Measurements from ENCODE around the gene OXA1L.
"Not testable (repeated sequence)": the region's sequence is repeated elsewhere in the genome, so short reads cannot be mapped to it uniquely, and the experiment has no call there.

The OXA1L gene

DNA sequence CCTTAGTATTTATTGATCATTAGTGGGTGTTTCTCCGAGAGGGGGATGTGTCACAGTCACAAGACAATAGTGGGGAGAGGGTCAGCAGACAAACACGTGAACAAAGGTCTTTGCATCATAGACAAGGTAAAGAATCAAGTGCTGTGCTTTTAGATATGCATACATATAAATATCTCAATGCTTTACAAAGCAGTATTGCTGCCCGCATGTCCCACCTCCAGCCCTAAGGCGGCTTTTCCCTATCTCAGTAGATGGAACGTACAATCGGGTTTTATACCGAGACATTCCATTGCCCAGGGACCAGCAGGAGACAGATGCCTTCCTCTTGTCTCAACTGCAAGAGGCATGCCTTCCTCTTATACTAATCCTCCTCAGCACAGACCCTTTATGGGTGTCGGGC lies 41.6 kb upstream of the OXA1L start:
- H3K18ac ChIP-seq (ENCODE audit: low read length); H3K4ac ChIP-seq (ENCODE audit: low read length); H3K4me3 ChIP-seq (ENCODE audit: low read length in 2 of 2); H2AFZ ChIP-seq (ENCODE audit: low read length); H2BK120ac ChIP-seq (ENCODE audit: low read depth, low read length); H2AK5ac ChIP-seq (ENCODE audit: low read depth, low read length); H3K14ac ChIP-seq (ENCODE audit: low read length); H3K9ac ChIP-seq (ENCODE audit: low read depth, low read length, poor library complexity); DNase-seq (ENCODE audit: low spot score); H3K36me3 ChIP-seq (replicated peaks in 1 of 2; ENCODE audit: control insufficient read depth in 2 of 2, insufficient read depth in 2 of 2, low read length in 2 of 2); H2BK12ac ChIP-seq (ENCODE audit: low read length); H4K91ac ChIP-seq (ENCODE audit: low read depth, low read length, poor library complexity); H3K27ac ChIP-seq (replicated peaks; ENCODE audit: low read length); H2BK5ac ChIP-seq (ENCODE audit: low read length); H4K8ac ChIP-seq (ENCODE audit: low read depth, low read length); H3K9me3 ChIP-seq (replicated peaks in 1 of 2; ENCODE audit: control insufficient read depth in 2 of 2, insufficient read depth in 1 of 2, low read depth in 1 of 2, low read length in 2 of 2); H3K4me1 ChIP-seq (ENCODE audit: control insufficient read depth in 2 of 2, insufficient read depth in 1 of 2, low read depth in 1 of 2, low read length in 2 of 2); H3K79me1 ChIP-seq (ENCODE audit: low read depth, low read length); H2BK15ac ChIP-seq (ENCODE audit: low read length); H3K23ac ChIP-seq (ENCODE audit: low read depth, low read length, poor library complexity); H3K4me2 ChIP-seq (ENCODE audit: insufficient read depth, low read length, poor library complexity, severe bottlenecking): not testable (repeated sequence)
- H3K27me3 ChIP-seq (ENCODE audit: control insufficient read depth in 3 of 3, insufficient read depth in 3 of 3, low read depth in 1 of 3, low read length in 3 of 3): peaks cover 0 to 13% (median 0%) of the 10 kb centered on the region in 3 experiments
- WGBS, 2 donors (ENCODE audit: extremely low coverage in 2 of 2, insufficient read length in 2 of 2, insufficient replicate concordance in 1 of 2): no CpG with 5 or more reads among the region's 8 CpGs

DNA sequence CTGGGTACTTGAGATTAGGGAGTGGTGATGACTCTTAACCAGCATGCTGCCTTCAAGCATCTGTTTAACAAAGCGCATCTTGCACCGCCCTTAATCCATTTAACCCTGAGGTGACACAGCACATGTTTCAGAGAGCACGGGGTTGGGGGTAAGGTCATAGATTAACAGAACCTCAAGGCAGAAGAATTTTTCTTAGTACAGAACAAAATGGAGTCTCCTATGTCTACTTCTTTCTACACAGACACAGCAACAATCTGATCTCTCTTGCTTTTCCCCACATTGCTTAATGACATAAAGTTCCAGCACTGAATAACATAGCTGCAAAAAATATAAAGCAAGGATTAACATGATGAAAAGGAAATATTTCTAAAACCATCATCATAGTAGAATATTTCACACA lies 41.1 kb upstream of the OXA1L start:
- not testable (repeated sequence) for H3K23ac ChIP-seq (ENCODE audit: low read depth, low read length, poor library complexity); H2BK5ac ChIP-seq (ENCODE audit: low read length); H3K79me1 ChIP-seq (ENCODE audit: low read depth, low read length); H3K4me1 ChIP-seq (ENCODE audit: control insufficient read depth in 2 of 2, insufficient read depth in 1 of 2, low read depth in 1 of 2, low read length in 2 of 2); H3K27ac ChIP-seq (replicated peaks; ENCODE audit: low read length); H4K91ac ChIP-seq (ENCODE audit: low read depth, low read length, poor library complexity); H3K4me3 ChIP-seq (ENCODE audit: low read length in 2 of 2); H3K18ac ChIP-seq (ENCODE audit: low read length); H2BK15ac ChIP-seq (ENCODE audit: low read length); H3K9ac ChIP-seq (ENCODE audit: low read depth, low read length, poor library complexity); DNase-seq (ENCODE audit: low spot score); H3K4me2 ChIP-seq (ENCODE audit: insufficient read depth, low read length, poor library complexity, severe bottlenecking); H4K8ac ChIP-seq (ENCODE audit: low read depth, low read length); H2BK12ac ChIP-seq (ENCODE audit: low read length); H3K9me3 ChIP-seq (replicated peaks in 1 of 2; ENCODE audit: control insufficient read depth in 2 of 2, insufficient read depth in 1 of 2, low read depth in 1 of 2, low read length in 2 of 2); H3K36me3 ChIP-seq (replicated peaks in 1 of 2; ENCODE audit: control insufficient read depth in 2 of 2, insufficient read depth in 2 of 2, low read length in 2 of 2); H2AK5ac ChIP-seq (ENCODE audit: low read depth, low read length); H2BK120ac ChIP-seq (ENCODE audit: low read depth, low read length); H3K14ac ChIP-seq (ENCODE audit: low read length); H3K4ac ChIP-seq (ENCODE audit: low read length); H2AFZ ChIP-seq (ENCODE audit: low read length)
- WGBS, 2 donors (ENCODE audit: extremely low coverage in 2 of 2, insufficient read length in 2 of 2, insufficient replicate concordance in 1 of 2): no CpG with 5 or more reads among the region's 3 CpGs
- peaks cover 0 to 15% (median 0%) of the 10 kb centered on the region in 3 experiments for H3K27me3 ChIP-seq (ENCODE audit: control insufficient read depth in 3 of 3, insufficient read depth in 3 of 3, low read depth in 1 of 3, low read length in 3 of 3)

DNA sequence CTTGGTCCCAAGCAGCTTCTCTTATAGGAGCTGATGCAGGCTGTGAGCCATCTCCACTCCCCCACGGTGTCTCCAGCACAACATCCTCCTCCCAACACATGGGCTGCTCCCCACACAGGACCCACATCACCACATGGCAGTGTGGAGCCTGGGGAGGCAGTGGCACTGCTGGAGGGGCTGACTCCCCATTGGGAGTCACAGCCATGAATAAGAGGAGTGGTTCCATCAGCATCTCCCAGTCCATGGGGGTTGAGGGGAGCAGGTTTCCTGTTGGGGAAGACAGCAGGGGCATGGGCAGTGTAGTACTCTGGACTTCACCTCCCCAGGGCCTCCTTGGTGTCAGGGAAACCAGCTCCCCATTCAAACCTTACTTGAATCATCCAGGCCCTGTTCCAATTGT lies 40.5 kb upstream of the OXA1L start:
- WGBS, 2 donors (ENCODE audit: extremely low coverage in 2 of 2, insufficient read length in 2 of 2, insufficient replicate concordance in 1 of 2): no CpG with 5 or more reads among the region's 1 CpG
- Histone ChIP-seq H2BK5ac (ENCODE audit: low read length) (no peak overlapping the region), H2AK5ac (ENCODE audit: low read depth, low read length) (peak overlapping the region; percentile 53), H3K9ac (ENCODE audit: low read depth, low read length, poor library complexity) (no peak overlapping the region), H3K23ac (ENCODE audit: low read depth, low read length, poor library complexity) (no peak overlapping the region), H3K4me1 (ENCODE audit: control insufficient read depth in 2 of 2, insufficient read depth in 1 of 2, low read depth in 1 of 2, low read length in 2 of 2) (peaks cover 0 to 3% of the 10 kb centered on the region in 2 donors), H3K9me3 (replicated peaks in 1 of 2; ENCODE audit: control insufficient read depth in 2 of 2, insufficient read depth in 1 of 2, low read depth in 1 of 2, low read length in 2 of 2) (no peaks in the 10 kb centered on the region), H2BK12ac (ENCODE audit: low read length) (no peak overlapping the region), H3K14ac (ENCODE audit: low read length) (no peak overlapping the region), H3K4me2 (ENCODE audit: insufficient read depth, low read length, poor library complexity, severe bottlenecking) (no peak overlapping the region), H3K27me3 (ENCODE audit: control insufficient read depth in 3 of 3, insufficient read depth in 3 of 3, low read depth in 1 of 3, low read length in 3 of 3) (peaks cover 0 to 22% (median 0%) of the 10 kb centered on the region in 3 experiments), H3K79me1 (ENCODE audit: low read depth, low read length) (no peaks in the 10 kb centered on the region), H3K4me3 (ENCODE audit: low read length in 2 of 2) (no peak overlapping the region), H3K4ac (ENCODE audit: low read length) (no peak overlapping the region), H3K36me3 (replicated peaks in 1 of 2; ENCODE audit: control insufficient read depth in 2 of 2, insufficient read depth in 2 of 2, low read length in 2 of 2) (no peaks in the 10 kb centered on the region), H3K27ac (replicated peaks; ENCODE audit: low read length) (no peak overlapping the region), H2BK15ac (ENCODE audit: low read length) (no peak overlapping the region), H3K18ac (ENCODE audit: low read length) (peak overlapping the region; percentile 84), H4K91ac (ENCODE audit: low read depth, low read length, poor library complexity) (no peak overlapping the region), H2AFZ (ENCODE audit: low read length) (no peak overlapping the region), H2BK120ac (ENCODE audit: low read depth, low read length) (peak overlapping the region; percentile 56), H4K8ac (ENCODE audit: low read depth, low read length) (no peak overlapping the region)
- DNase-seq (ENCODE audit: low spot score): no peak

DNA sequence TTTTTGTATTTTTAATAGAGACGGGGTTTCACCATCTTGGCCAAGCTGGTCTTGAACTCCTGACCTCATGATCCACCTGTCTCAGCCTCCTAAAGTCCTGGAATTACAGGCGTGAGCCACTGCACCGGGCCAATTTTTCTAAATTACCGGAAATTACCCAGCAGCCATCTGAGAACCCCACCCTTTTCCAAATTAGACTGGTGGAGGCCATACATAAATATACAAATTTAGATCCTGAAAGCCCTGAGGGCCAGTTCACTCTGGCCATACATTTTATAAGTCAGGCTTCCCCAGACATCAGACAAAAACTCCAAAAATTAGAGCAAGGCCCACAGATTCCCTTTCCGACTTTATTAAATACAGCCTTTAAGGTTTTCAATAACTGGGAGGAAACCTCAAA lies 34.4 kb upstream of the OXA1L start:
- H3K79me1 ChIP-seq (ENCODE audit: low read depth, low read length); H3K9me3 ChIP-seq (replicated peaks in 1 of 2; ENCODE audit: control insufficient read depth in 2 of 2, insufficient read depth in 1 of 2, low read depth in 1 of 2, low read length in 2 of 2); H2AK5ac ChIP-seq (ENCODE audit: low read depth, low read length); H4K91ac ChIP-seq (ENCODE audit: low read depth, low read length, poor library complexity); H2BK120ac ChIP-seq (ENCODE audit: low read depth, low read length); H3K4me1 ChIP-seq (ENCODE audit: control insufficient read depth in 2 of 2, insufficient read depth in 1 of 2, low read depth in 1 of 2, low read length in 2 of 2); H2BK15ac ChIP-seq (ENCODE audit: low read length); H4K8ac ChIP-seq (ENCODE audit: low read depth, low read length); H3K14ac ChIP-seq (ENCODE audit: low read length); H3K23ac ChIP-seq (ENCODE audit: low read depth, low read length, poor library complexity); H3K9ac ChIP-seq (ENCODE audit: low read depth, low read length, poor library complexity); H2BK5ac ChIP-seq (ENCODE audit: low read length); H3K36me3 ChIP-seq (replicated peaks in 1 of 2; ENCODE audit: control insufficient read depth in 2 of 2, insufficient read depth in 2 of 2, low read length in 2 of 2); H3K27ac ChIP-seq (replicated peaks; ENCODE audit: low read length); DNase-seq (ENCODE audit: low spot score); H3K4me2 ChIP-seq (ENCODE audit: insufficient read depth, low read length, poor library complexity, severe bottlenecking); H3K4ac ChIP-seq (ENCODE audit: low read length); H2AFZ ChIP-seq (ENCODE audit: low read length); H2BK12ac ChIP-seq (ENCODE audit: low read length); H3K4me3 ChIP-seq (ENCODE audit: low read length in 2 of 2); H3K18ac ChIP-seq (ENCODE audit: low read length): not testable (repeated sequence)
- H3K27me3 ChIP-seq (ENCODE audit: control insufficient read depth in 3 of 3, insufficient read depth in 3 of 3, low read depth in 1 of 3, low read length in 3 of 3): peaks cover 0 to 18% (median 0%) of the 10 kb centered on the region in 3 experiments
- WGBS, 2 donors (ENCODE audit: extremely low coverage in 2 of 2, insufficient read length in 2 of 2, insufficient replicate concordance in 1 of 2): no CpG with 5 or more reads among the region's 5 CpGs

Measured in neuronal stem cell (in vitro differentiated cells).